ENCODE measurements around the gene CD81.
A peak's percentile ranks its signal among the peaks of the same experiment; 100 is the strongest.
"Not testable (repeated sequence)": the region's sequence is repeated elsewhere in the genome, so short reads cannot be mapped to it uniquely, and the experiment has no call there.

Gene CD81, protein sequence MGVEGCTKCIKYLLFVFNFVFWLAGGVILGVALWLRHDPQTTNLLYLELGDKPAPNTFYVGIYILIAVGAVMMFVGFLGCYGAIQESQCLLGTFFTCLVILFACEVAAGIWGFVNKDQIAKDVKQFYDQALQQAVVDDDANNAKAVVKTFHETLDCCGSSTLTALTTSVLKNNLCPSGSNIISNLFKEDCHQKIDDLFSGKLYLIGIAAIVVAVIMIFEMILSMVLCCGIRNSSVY

DNA sequence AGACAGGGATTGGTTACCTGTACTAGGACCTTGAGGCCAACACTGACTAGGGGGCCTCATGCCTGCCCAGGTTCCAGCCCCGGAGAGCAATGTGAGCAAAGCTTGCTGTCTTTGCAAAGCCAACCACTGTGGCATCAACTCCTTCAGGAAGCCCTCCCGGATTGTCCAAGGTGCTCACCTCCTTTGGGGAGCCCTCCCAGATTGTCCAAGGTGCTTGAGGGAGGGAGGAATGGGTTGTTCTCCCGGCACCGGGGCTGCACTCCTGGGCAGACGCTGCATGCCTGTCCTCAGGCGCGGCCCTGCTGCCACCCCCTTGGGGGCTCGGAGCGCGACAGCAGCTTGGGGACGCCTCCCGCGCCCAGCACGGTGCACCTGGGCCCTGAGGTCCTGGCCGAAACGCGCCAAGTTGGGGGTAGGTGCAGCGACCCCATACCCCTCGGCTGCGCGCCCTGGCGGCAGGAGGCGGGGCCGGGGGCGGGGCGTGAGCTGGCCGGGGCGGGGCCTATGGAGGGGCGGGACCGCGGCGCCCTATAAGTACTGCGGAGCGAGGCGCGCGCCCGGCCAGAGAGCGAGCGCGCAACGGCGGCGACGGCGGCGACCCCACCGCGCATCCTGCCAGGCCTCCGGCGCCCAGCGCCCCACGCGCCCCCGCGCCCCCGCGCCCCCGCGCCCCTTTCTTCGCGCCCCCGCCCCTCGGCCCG is at the start of gene CD81:
CD81 (plus strand) TSS at position 560 of the 701 bp plus-strand sequence. CDS start 240 bp downstream, outside the sequence.
- Mint-ChIP-seq H3K4me1 (peaks cover 34 to 48% of the 10 kb centered on the region in 2 donors), H3K27ac (peak within 1 kb of the TSS; percentile 89), H3K4me3 (peak within 1 kb of the TSS; percentile 89 to 95), H3K9me3 (no peaks in the 10 kb centered on the region), H3K36me3 (peaks cover 4 to 13% of the 10 kb centered on the region in 2 donors), H3K27me3 (no peaks in the 10 kb centered on the region)
- ATAC-seq (replicated peaks) (peak; percentile 75 to 80), DNase-seq (no peak)

DNA sequence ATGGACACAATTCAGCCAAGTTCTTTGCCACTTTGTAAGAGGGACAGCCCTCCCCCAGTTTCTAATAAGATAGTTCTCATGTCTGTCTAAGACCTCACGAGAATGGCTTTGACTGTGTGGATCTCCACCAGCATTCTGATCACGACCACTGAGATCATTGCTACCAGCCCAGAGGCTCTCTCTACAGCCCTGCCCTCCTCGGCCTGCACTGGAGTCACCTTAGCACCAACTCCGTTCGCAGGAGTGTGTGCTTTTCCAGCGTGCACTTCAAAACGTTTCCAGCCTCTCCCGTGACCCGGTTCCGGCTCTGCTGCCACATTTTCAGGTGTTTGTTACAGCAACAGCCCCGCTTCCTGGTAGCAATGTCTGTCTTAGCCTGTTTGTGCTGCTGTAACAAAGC is 49.1 kb upstream of the CD81 start:
- H3K4me3 Mint-ChIP-seq = no peak overlapping the region
- ATAC-seq (replicated peaks) (no peak), DNase-seq (no peak)
- peaks cover 11 to 12% of the 10 kb centered on the region in 2 donors for H3K36me3 Mint-ChIP-seq
- no peak overlapping the region for H3K27ac Mint-ChIP-seq
- no peaks in the 10 kb centered on the region for H3K4me1 Mint-ChIP-seq
- peaks cover 11 to 16% of the 10 kb centered on the region in 2 donors for H3K9me3 Mint-ChIP-seq
- H3K27me3 Mint-ChIP-seq = peaks cover 6 to 12% of the 10 kb centered on the region in 2 donors

DNA sequence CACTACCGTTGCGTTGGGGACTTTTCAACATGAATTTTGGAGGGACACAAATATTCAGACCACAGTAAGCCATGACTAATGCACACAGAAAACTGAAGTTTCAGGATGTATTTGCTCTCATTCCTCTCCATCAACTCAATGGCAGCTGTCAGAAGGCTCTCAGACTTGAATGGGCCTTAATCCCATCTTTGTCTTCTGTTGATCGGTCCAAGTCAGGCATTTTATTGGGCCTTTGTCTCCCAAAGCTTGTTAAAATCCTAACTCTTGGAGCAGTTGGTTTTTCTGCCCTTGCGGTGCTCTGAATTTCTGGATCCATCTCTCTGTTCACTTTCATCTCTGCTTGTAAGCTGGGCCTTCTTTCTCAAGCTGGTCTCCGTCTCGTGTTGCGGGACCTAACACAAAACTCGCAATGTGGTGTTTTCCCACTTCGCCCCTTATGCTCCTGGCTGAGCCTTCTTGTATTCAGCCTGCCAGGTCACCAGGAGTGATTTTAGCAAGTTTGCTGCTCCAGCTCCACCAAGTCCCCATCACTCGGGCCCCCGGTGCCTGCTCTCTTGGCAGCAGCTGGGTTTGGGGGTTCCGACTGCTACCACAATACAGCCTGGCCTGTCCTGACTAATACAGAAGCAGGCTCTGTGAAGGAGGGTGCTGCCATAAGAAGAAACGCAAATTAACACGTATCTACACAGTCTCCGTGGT is 48.3 kb upstream of the CD81 start:
- no peaks in the 10 kb centered on the region for H3K4me1 Mint-ChIP-seq
- no peak overlapping the region for H3K27ac Mint-ChIP-seq
- H3K9me3 Mint-ChIP-seq = peaks cover 11 to 16% of the 10 kb centered on the region in 2 donors
- H3K36me3 Mint-ChIP-seq = peaks cover 11 to 12% of the 10 kb centered on the region in 2 donors
- no peak for ATAC-seq (replicated peaks)
- peaks cover 5 to 12% of the 10 kb centered on the region in 2 donors for H3K27me3 Mint-ChIP-seq
- H3K4me3 Mint-ChIP-seq = no peak overlapping the region
- DNase-seq = no peak

DNA sequence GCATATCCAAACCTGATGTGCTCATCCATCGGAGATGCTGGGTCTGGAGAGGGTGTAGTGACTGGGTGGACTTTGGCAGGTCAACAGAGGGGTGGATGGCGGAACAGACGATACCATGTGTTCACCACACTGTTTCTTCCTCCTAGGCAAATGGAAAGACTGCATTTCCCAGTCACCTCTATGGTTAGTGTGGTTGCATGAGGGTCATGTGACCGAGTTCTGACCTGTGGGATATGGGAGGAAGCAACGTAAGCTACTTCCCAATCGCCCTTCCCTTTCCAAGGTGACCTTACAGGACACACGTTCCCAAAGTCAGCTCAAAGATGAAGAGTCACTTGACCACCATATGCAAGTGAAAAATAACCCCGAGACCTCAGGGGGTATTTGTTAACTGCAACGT is 47.6 kb upstream of the CD81 start:
- DNase-seq = no peak
- Mint-ChIP-seq H3K9me3 (peaks cover 11 to 15% of the 10 kb centered on the region in 2 donors), H3K27me3 (peaks cover 5 to 12% of the 10 kb centered on the region in 2 donors), H3K4me1 (no peaks in the 10 kb centered on the region), H3K27ac (no peak overlapping the region), H3K4me3 (no peak overlapping the region), H3K36me3 (peaks cover 11 to 12% of the 10 kb centered on the region in 2 donors)
- ATAC-seq (replicated peaks) = no peak

DNA sequence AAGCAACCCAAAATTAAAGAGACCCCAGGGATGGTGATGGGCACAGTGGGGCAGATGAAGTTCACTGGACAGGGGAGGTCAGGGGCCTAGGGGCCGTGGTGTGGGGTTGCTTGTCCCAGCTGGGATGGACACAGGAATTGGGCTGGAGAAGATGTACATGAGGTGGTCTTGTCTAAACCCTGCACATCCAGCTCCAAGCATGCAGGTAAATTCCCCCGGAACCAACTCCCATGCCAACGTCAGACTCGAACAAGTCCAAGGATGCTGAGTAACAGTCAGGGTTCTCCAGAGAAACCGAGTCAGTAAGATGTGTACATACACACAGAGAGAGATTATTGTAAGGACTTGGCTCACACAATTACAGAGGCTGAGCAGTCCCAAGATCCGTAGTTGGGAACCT is 46.4 kb upstream of the CD81 start:
- peaks cover 11 to 14% of the 10 kb centered on the region in 2 donors for H3K9me3 Mint-ChIP-seq
- H3K27me3 Mint-ChIP-seq = peaks cover 5 to 12% of the 10 kb centered on the region in 2 donors
- no peak overlapping the region for H3K4me3 Mint-ChIP-seq
- DNase-seq = no peak
- no peaks in the 10 kb centered on the region for H3K4me1 Mint-ChIP-seq
- H3K36me3 Mint-ChIP-seq = peaks cover 11 to 12% of the 10 kb centered on the region in 2 donors
- no peak overlapping the region for H3K27ac Mint-ChIP-seq
- no peak for ATAC-seq (replicated peaks)

DNA sequence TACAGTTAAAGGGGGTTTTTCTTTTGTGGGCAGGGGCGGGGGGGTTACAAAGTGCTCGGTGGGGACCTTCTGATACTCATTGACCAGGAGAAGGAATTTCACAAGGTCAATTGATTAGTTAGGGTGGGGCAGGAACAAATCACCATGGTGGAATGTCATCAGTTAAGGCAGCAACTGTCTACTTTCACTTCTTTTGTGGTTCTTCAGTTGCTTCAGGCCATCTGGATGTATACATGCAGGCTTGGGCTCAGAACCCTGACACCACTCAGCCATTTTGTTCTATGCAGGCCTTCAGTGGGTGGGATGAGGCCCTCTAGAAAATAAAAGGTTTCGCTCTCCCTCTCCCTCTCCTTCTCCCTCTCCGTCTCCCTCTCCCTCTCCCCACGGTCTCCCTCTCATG is 45.7 kb upstream of the CD81 start:
- Mint-ChIP-seq H3K9me3 (peaks cover 11 to 14% of the 10 kb centered on the region in 2 donors), H3K36me3 (peaks cover 11 to 12% of the 10 kb centered on the region in 2 donors), H3K27ac (no peak overlapping the region), H3K27me3 (peaks cover 6 to 12% of the 10 kb centered on the region in 2 donors), H3K4me1 (no peaks in the 10 kb centered on the region), H3K4me3 (no peak overlapping the region)
- ATAC-seq (replicated peaks) (no peak), DNase-seq (no peak)

DNA sequence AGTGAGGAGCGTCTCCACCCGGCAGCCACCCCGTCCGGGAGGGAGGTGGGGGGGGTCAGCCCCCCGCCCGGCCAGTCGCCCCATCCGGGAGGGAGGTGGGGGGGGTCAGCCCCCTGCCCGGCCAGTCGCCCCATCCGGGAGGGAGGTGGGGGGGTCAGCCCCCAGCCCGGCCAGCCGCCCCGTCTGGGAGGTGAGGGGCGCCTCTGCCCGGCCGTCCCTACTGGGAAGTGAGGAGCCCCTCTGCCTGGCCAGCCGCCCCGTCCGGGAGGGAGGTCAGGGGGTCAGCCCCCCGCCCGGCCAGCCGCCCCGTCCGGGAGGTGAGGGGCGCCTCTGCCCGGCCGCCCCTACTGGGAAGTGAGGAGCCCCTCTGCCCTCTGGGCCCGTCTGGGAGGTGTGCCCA is 44.5 kb upstream of the CD81 start:
- not testable (repeated sequence) for H3K27ac Mint-ChIP-seq; H3K4me1 Mint-ChIP-seq; H3K4me3 Mint-ChIP-seq; ATAC-seq (replicated peaks); DNase-seq
- H3K27me3 Mint-ChIP-seq = peaks cover 11 to 12% of the 10 kb centered on the region in 2 donors
- peaks cover 11 to 14% of the 10 kb centered on the region in 2 donors for H3K9me3 Mint-ChIP-seq
- peaks cover 11 to 12% of the 10 kb centered on the region in 2 donors for H3K36me3 Mint-ChIP-seq

DNA sequence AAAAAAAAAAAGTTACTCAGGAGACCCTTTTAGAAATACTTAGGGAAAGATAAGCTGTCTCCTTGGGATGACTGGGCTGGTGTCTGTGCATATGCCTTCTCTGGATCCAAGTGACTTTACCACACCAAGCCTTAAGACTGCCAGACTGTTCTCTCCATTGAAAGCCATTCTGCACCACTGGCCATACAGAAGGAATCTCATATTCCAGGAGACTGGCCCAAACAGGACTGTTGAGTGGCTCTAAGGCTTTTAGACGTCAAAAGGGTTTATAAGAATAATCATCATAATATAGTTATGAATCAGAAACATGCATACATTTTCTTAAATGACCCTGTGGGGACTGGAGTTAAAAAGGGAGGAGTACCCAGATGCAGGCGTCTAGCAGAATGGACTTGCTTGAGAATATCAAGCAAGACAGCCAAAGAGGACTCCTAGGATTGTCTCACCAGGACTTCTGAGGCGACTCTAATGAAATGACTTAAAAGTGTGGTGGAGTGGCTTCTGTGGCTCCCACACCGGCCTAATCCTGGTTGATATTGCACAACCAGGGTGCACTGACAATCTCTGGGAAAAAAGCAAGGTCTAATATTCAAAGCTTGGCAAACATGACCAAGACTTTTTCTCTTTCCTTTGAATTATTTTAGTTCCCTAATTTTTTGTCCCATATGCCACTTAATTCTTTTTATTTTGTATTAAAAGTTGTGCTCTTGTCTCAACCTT is 43.5 kb upstream of the CD81 start:
- H3K27me3 Mint-ChIP-seq = peaks cover 11 to 12% of the 10 kb centered on the region in 2 donors
- not testable (repeated sequence) for H3K27ac Mint-ChIP-seq; ATAC-seq (replicated peaks); DNase-seq; H3K4me3 Mint-ChIP-seq; H3K4me1 Mint-ChIP-seq
- H3K9me3 Mint-ChIP-seq = peaks cover 11 to 14% of the 10 kb centered on the region in 2 donors
- H3K36me3 Mint-ChIP-seq = peaks cover 11 to 12% of the 10 kb centered on the region in 2 donors

DNA sequence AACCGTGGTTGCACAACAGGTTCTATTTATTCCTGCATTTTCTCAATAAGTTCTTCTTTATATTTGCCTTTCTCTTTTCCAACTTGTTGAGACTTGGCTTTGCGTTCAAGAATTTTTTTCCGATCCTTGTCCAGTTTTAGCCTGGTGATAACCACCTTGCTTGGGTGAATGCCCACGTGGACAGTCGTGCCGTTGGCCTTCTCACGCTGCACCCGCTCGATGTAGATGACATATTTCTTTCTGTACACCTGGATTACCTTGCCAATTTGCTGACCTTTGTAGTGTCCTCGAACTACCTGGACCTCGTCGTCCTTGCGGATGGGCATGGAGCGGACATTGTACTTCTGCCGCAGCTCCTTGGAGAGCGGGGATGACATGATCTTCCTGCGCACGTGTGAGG is 41.8 kb upstream of the CD81 start:
- not testable (repeated sequence) for DNase-seq; ATAC-seq (replicated peaks); H3K4me3 Mint-ChIP-seq; H3K27ac Mint-ChIP-seq; H3K4me1 Mint-ChIP-seq
- Mint-ChIP-seq H3K36me3 (peaks cover 11 to 12% of the 10 kb centered on the region in 2 donors), H3K27me3 (peaks cover 11% of the 10 kb centered on the region in 2 donors), H3K9me3 (peaks cover 11 to 14% of the 10 kb centered on the region in 2 donors)

DNA sequence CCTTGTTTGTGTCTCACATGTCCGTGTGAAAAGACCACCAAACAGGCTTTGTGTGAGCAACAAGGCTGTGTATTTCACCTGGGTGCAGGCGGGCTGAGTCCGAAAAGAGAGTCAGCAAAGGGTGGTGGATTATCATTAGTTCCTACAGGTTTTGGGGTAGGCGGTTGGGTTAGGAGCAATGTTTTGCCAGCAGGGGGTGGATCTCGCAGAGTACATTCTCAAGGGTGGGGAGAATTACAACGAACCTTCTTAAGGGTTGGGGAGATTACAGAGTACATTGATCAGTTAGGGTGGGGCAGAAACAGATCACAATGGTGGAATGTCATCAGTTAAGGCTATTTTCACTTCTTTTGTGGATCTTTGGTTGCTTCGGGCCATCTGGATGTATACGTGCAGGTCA is 38.4 kb upstream of the CD81 start:
- not testable (repeated sequence) for ATAC-seq (replicated peaks)

DNA sequence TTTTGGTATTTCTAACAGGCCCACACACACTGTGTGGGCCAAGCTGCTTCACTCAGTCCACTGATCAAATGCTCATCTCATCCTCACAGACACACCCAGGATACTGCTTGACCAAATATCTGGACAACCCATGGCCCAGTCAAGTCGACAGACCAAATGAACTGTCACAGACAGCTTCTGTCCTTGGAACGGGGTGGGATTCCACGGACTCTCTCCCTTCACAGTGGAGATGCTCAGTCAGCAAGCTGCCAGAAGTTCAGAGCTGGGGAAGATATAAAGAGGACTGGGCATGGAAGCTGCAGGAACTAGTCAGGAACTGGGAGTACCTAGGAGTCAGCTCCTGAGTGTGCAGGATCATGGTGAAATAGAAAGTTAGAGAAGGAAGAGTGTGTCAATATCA is 34.6 kb upstream of the CD81 start:
- DNase-seq (no peak), ATAC-seq (replicated peaks) (no peak)
- Mint-ChIP-seq H3K9me3 (peaks cover 3 to 9% of the 10 kb centered on the region in 2 donors), H3K4me3 (no peak overlapping the region), H3K27ac (no peak overlapping the region), H3K27me3 (no peaks in the 10 kb centered on the region), H3K36me3 (peaks cover 0 to 5% of the 10 kb centered on the region in 2 donors), H3K4me1 (peaks cover 5 to 6% of the 10 kb centered on the region in 2 donors)

More for the DNA sequence above, 38.4 kb upstream of the CD81 start:
- not testable (repeated sequence) for H3K4me1 Mint-ChIP-seq, H3K9me3 Mint-ChIP-seq, H3K36me3 Mint-ChIP-seq, H3K27me3 Mint-ChIP-seq, DNase-seq, H3K27ac Mint-ChIP-seq, H3K4me3 Mint-ChIP-seq

DNA sequence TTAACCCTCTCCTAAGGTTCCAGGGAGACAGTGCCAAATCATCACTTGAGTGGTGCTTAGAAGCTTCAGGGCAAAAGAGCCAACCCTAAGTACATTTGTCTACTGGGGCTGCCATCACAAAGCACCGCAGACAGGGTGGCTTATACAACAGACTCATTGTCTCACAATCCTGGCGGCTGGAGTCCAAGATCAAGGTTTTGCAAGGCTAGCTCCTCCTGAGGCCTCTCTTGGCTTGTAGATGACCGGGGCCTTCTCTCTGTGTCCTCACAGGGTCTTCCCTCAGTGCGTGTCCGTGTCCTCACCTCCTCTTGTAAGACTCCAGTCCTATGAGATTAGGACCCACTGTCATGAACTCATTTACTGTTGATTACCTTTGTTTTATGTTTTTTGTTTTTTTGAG is 34.1 kb upstream of the CD81 start:
- no peak for ATAC-seq (replicated peaks)
- Mint-ChIP-seq H3K9me3 (peaks cover 3 to 9% of the 10 kb centered on the region in 2 donors), H3K27me3 (no peaks in the 10 kb centered on the region), H3K36me3 (peaks cover 0 to 5% of the 10 kb centered on the region in 2 donors), H3K4me3 (no peak overlapping the region), H3K4me1 (peaks cover 5 to 6% of the 10 kb centered on the region in 2 donors), H3K27ac (no peak overlapping the region)
- no peak for DNase-seq

DNA sequence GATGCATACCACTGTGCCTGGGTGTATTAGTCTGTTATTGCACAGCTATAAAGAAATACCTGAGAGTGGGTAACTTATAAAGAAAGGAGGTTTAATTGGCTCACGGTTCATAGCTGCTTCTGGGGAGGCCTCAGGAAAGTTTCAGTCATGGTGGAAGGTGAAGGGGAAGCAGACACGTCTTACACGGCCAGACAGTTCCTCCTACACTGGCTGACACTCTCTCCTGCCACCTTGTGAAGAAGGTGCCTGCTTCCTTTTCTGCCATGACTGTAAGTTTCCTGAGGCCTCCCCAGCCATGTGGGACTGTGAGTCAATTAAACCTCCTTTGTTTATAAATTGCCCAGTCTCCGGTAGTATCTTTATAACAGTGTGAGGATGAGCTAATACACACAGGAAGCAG is 33.6 kb upstream of the CD81 start:
- no peaks in the 10 kb centered on the region for H3K27me3 Mint-ChIP-seq
- no peak for DNase-seq

DNA sequence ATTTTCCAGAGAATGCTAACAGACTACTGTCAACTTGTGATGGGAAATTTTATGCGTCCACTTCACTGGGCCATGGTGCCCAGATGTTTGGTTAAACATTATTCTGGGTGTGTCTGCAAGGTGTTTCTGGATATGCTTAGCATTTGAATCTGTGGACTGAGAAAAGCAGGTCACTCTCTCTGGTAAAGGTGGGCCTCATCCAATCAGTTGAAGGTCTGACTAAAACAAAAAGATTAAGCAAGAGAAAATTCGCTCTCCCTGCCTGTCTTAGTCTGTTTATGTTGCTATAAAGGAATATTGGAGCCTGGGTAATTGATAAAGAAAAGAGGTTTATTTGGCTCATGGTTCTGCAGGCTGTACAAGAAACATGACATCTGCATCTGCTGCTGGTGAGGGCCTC is 32.1 kb upstream of the CD81 start:
- DNase-seq = no peak
- Mint-ChIP-seq H3K4me3 (no peak overlapping the region), H3K4me1 (no peaks in the 10 kb centered on the region), H3K27me3 (no peaks in the 10 kb centered on the region), H3K36me3 (peaks cover 0 to 9% of the 10 kb centered on the region in 2 donors), H3K9me3 (peaks cover 15 to 19% of the 10 kb centered on the region in 2 donors), H3K27ac (no peak overlapping the region)
- ATAC-seq (replicated peaks) = no peak

More for the DNA sequence above, 33.6 kb upstream of the CD81 start:
- Mint-ChIP-seq H3K4me3 (no peak overlapping the region), H3K27ac (no peak overlapping the region), H3K4me1 (peaks cover 3 to 5% of the 10 kb centered on the region in 2 donors), H3K9me3 (peaks cover 5 to 9% of the 10 kb centered on the region in 2 donors), H3K36me3 (peaks cover 0 to 5% of the 10 kb centered on the region in 2 donors)
- ATAC-seq (replicated peaks) = no peak

Data from stimulated activated naive B cell treated with anti-CD40 and anti-IgM and Interleukin-4, amounts not matched to agents 10 μg/mL and 1 μg/mL and 100 μg/mL, for 72 hours (primary cell).